Upper lobe of right lung (tissue), 1 donor: ENCODE results near the gene PRAME. TPM values are rescaled to one million over a fixed set of nuclear protein-coding genes. Genes with fewer than 3 reads are reported as not detected.
"Not testable (repeated sequence)": the region's sequence is repeated elsewhere in the genome, so short reads cannot be mapped to it uniquely, and the experiment has no call there.

ENCODE experiments used
- ATAC-seq: fragments of 200-7000 bp; cut with Tn5 transposase; one replicate; pipeline ENCODE4 v1.9.1; 2020; ENCODE audit warnings: mild to moderate bottlenecking, moderate library complexity
- DNase-seq: peaks from one replicate; pipeline ENCODE4 v3.0.0-alpha.2; 2020
- H3K27ac ChIP-seq: fragments of 200-600 bp; one replicate; pipeline ENCODE4 v1.8.0; 2022
- H3K27me3 ChIP-seq: fragments of 200-600 bp; one replicate; pipeline ENCODE4 v1.8.0; 2022; ENCODE audit warnings: mild to moderate bottlenecking
- H3K36me3 ChIP-seq: fragments of 200-600 bp; one replicate; pipeline ENCODE4 v1.8.0; 2022
- H3K4me1 ChIP-seq: fragments of 200-600 bp; one replicate; pipeline ENCODE4 v1.8.0; 2022
- H3K4me3 ChIP-seq: fragments of 200-600 bp; one replicate; pipeline ENCODE4 v1.8.0; 2022; ENCODE audit warnings: mild to moderate bottlenecking
- H3K9me3 ChIP-seq: fragments of 200-600 bp; one replicate; pipeline ENCODE4 v1.8.0; 2022
- intact Hi-C: fragments of 100-400 bp; cut with DNase I; formaldehyde crosslinking; loops from one replicate; pipeline ENCODE4 v1.11.0; 2022
- long read RNA-seq: library from polyadenylated mRNA; unstranded; transcript quantifications from one replicate; pipeline ENCODE4 v2.0.0, GENCODE V29; 2021
- total RNA-seq: library from RNA; stranded (reverse); fragmentation: NEBNext Ultra II Directional; extraction: Animal tissue kit (Norgen Biotek cat#: 25700); gene quantifications from one replicate; pipeline ENCODE4 v1.2.1, GENCODE V29; 2021
- TF ChIP-seq, protein P1 (sequence below): fragments of 200-600 bp; IDR thresholded peaks from one replicate; pipeline ENCODE4 v1.8.0; 2022; ENCODE audit warnings: antibody characterized with exemption
- donor health status: DM: no; HTN: yes; CAD: no; lungs with severe emphysema.

PRAME gene, protein sequence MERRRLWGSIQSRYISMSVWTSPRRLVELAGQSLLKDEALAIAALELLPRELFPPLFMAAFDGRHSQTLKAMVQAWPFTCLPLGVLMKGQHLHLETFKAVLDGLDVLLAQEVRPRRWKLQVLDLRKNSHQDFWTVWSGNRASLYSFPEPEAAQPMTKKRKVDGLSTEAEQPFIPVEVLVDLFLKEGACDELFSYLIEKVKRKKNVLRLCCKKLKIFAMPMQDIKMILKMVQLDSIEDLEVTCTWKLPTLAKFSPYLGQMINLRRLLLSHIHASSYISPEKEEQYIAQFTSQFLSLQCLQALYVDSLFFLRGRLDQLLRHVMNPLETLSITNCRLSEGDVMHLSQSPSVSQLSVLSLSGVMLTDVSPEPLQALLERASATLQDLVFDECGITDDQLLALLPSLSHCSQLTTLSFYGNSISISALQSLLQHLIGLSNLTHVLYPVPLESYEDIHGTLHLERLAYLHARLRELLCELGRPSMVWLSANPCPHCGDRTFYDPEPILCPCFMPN
- total RNA-seq = not detected
- long read RNA-seq = 0 reads

DNA sequence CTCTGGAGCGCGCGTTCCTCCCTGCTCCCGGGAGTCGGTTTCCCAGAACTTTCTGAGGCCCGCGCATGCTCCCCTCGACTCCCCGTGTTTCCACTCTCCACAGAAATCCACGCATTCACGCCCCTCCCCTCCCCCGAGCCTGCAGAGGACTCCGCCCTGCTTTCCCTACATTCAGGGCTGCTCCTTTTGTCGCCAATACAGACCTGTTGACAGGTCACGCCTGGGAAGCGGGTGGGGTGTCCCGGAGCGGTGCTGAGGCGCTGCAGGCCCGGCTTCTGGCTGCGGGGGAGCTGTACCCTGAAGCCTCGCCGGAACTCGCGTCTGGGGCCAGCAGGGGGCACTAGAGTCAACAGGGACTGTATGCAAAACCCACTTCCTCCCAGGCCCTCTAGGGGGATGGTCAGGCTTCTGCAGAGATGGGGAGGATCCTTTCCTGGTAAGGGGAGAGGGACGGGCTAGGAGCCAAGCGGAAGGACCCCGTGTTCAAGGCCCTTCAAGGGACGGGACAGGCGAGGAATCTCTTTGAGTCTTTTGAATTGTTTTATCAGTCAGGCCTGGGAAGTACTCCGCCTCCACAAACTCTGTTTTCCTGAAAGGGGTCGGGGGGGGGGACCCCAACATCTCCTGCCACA is at the start of gene PRAME:
PRAME (minus strand) TSS at position 294 of the 632 bp plus-strand sequence. CDS start 2,433 bp downstream, outside the sequence.
- TF ChIP-seq, protein P1, sequence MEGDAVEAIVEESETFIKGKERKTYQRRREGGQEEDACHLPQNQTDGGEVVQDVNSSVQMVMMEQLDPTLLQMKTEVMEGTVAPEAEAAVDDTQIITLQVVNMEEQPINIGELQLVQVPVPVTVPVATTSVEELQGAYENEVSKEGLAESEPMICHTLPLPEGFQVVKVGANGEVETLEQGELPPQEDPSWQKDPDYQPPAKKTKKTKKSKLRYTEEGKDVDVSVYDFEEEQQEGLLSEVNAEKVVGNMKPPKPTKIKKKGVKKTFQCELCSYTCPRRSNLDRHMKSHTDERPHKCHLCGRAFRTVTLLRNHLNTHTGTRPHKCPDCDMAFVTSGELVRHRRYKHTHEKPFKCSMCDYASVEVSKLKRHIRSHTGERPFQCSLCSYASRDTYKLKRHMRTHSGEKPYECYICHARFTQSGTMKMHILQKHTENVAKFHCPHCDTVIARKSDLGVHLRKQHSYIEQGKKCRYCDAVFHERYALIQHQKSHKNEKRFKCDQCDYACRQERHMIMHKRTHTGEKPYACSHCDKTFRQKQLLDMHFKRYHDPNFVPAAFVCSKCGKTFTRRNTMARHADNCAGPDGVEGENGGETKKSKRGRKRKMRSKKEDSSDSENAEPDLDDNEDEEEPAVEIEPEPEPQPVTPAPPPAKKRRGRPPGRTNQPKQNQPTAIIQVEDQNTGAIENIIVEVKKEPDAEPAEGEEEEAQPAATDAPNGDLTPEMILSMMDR = peak; percentile 52
- no peaks in the 10 kb centered on the region for H3K27me3 ChIP-seq
- no peaks in the 10 kb centered on the region for H3K4me1 ChIP-seq
- no peak within 1 kb of the TSS for H3K27ac ChIP-seq
- no peaks in the 10 kb centered on the region for H3K9me3 ChIP-seq
- H3K36me3 ChIP-seq = no peaks in the 10 kb centered on the region
- intact Hi-C loops = no loop called here
- ATAC-seq = peak; percentile 86
- H3K4me3 ChIP-seq = no peak within 1 kb of the TSS
- peak; percentile 78 for DNase-seq

DNA sequence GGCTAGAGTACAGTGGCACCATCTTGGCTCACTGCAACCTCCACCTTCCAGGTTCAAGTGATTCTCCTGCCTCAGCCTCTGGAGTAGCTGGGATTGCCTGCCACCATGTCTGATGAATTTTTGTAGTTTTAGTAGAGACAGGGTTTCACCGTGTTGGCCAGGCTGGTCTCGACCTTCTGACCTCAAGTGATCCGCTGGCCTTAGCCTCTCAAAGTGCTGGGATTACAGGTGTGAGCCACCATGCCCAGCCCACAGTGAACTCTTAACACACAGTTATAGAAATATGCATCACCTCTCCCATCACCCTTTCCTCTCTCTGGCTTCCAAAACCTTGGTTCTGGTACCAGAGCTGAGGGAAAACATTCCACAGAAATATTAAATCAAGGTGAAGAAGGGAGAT is 49.0 kb upstream of the PRAME start:
- H3K27ac ChIP-seq, DNase-seq, H3K27me3 ChIP-seq, H3K4me1 ChIP-seq, ATAC-seq, H3K9me3 ChIP-seq, H3K36me3 ChIP-seq, H3K4me3 ChIP-seq, intact Hi-C loops: not testable (repeated sequence)

DNA sequence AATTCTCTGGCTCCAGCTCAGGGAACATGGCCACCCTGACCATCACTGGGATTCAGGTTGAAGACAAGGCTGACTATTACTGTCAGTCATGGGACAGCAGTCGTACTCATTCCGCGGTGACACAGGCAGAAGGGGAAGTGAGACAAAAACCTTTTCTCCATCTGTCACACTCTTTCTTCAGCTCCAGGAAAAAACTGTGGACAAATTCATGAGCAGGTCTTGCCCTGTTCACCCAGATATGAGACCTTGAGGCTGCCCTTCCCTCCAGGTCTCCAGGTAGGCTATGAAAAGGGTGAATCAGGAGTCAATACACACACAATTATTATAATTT is 46.0 kb upstream of the PRAME start:
- Histone ChIP-seq H3K36me3 (no peaks in the 10 kb centered on the region), H3K4me1 (no peaks in the 10 kb centered on the region), H3K27ac (no peak overlapping the region), H3K27me3 (no peaks in the 10 kb centered on the region), H3K9me3 (no peaks in the 10 kb centered on the region), H3K4me3 (no peak overlapping the region)
- ATAC-seq (no peak), DNase-seq (no peak)
- intact Hi-C loops = no loop called here
- TF ChIP-seq, protein P1 = no peak

DNA sequence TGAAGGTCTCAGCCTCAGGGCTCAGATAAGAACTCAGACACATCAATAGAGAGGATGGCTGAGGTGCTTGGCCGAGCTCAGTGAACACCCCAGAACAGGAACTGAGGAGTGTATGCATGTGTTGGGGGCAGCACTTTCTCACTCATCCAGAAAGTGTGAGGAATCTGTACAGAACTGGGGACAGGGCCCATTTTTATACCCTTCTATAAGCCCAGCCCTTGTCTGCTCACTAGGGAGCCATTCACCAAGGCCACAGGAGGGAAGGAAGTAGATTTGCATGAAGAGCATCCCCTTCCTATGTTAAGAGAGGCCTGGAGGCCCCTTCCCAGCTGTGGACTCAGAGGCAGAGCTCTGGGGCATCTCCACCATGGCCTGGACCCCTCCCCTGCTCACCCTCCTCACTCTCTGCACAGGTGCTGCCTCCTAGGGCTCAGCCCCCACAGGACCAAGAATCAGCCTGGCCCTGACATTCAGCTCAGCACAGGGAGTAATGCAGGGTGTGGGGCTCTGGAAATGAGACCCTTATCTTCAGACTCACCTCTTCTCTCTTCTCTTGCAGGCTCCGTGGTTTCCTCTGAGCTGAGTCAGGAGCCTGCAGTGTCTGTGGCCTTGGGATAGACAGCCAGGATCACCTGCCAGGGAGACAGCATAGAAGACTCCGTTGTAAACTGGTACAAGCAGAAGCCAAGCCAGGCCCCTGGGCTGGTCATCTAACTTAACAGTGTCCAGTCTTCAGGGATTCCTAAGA is 45.4 kb upstream of the PRAME start:
- DNase-seq (no peak), ATAC-seq (no peak)
- H3K36me3 ChIP-seq = no peaks in the 10 kb centered on the region
- H3K27me3 ChIP-seq = no peaks in the 10 kb centered on the region
- TF ChIP-seq, protein P1 = no peak
- H3K9me3 ChIP-seq = no peaks in the 10 kb centered on the region
- H3K4me3 ChIP-seq = no peak overlapping the region
- intact Hi-C loops = no loop called here
- H3K27ac ChIP-seq = no peak overlapping the region
- no peaks in the 10 kb centered on the region for H3K4me1 ChIP-seq

DNA sequence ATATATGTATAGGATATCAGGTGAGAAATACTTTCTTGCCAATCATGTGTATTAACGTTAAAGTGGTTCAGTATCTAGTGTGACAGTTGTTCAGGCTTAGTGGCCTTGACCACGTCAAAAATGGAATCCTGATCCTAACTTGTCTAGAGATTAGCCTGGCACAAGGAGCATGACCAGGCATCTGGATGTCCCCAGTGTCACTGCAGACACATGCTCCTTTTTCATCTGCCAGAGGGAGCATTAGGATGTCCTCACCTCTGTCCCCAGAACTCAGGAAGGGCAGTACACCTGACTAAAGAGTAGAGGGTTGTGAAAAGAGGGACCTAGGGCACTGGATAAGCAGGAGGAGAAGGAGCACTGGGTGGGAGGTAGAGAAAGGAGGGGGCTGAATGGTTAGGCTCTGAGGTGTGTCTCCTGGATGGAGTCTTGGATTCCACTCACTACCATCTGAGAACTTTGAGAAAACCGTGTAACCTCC is 44.4 kb upstream of the PRAME start:
- no peaks in the 10 kb centered on the region for H3K4me1 ChIP-seq
- DNase-seq = no peak
- no peak overlapping the region for H3K4me3 ChIP-seq
- ATAC-seq = no peak
- no peaks in the 10 kb centered on the region for H3K36me3 ChIP-seq
- no peaks in the 10 kb centered on the region for H3K9me3 ChIP-seq
- no peaks in the 10 kb centered on the region for H3K27me3 ChIP-seq
- TF ChIP-seq, protein P1 = no peak
- intact Hi-C loops = no loop called here
- H3K27ac ChIP-seq = no peak overlapping the region
